GM23338 (cell line): ENCODE results near the gene NGDN. TPM values are rescaled to one million over a fixed set of nuclear protein-coding genes. Genes with fewer than 3 reads are reported as not detected.

Experiments
- ATAC-seq: fragments of 200-7000 bp; cut with Tn5 transposase; 3 replicates; pipeline ENCODE4 v1.9.1; 2020
- DNase-seq: peaks from one replicate; pipeline ENCODE4 v3.0.0-alpha.2; 2015; ENCODE audit warnings: low spot score
- H2AFZ ChIP-seq: fragments of 200-600 bp; sonication (generic); 2 replicates; pipeline ENCODE4 v1.8.0; 2016; ENCODE audit warnings: antibody characterized with exemption, mild to moderate bottlenecking, moderate library complexity
- H3F3A ChIP-seq: fragments of 200-600 bp; sonication (generic); replicated peaks from 2 replicates; pipeline ENCODE4 v1.8.0; 2017; ENCODE audit warnings: antibody characterized with exemption, mixed run types, low read depth
- H3K27ac ChIP-seq: fragments of 200-600 bp; sonication (generic); 2 replicates; pipeline ENCODE4 v1.6.1; 2016; ENCODE audit warnings: low read depth
- H3K27me3 ChIP-seq: fragments of 200-600 bp; sonication (generic); 2 replicates; pipeline ENCODE4 v1.8.0; 2016; ENCODE audit warnings: mild to moderate bottlenecking, mixed run types, moderate library complexity; ENCODE audit not compliant: insufficient read depth
- H3K36me3 ChIP-seq: fragments of 200-600 bp; sonication (generic); 2 replicates; pipeline ENCODE4 v1.8.0; 2016; ENCODE audit warnings: mild to moderate bottlenecking; ENCODE audit not compliant: insufficient read depth
- H3K4me1 ChIP-seq: fragments of 200-600 bp; sonication (generic); 2 replicates; pipeline ENCODE4 v1.8.0; 2016; ENCODE audit warnings: mild to moderate bottlenecking, moderate library complexity; ENCODE audit not compliant: insufficient read depth
- H3K4me2 ChIP-seq: fragments of 200-600 bp; sonication (generic); 2 replicates; pipeline ENCODE4 v1.7.1; 2017; ENCODE audit warnings: mixed run types
- H3K4me3 ChIP-seq: fragments of 200-600 bp; sonication (generic); 2 replicates; pipeline ENCODE4 v1.6.1; 2016; ENCODE audit warnings: mixed run types
- H3K79me2 ChIP-seq: fragments of 200-600 bp; sonication (generic); replicated peaks from 2 replicates; pipeline ENCODE4 v1.8.0; 2017; ENCODE audit warnings: mild to moderate bottlenecking; ENCODE audit not compliant: insufficient read depth
- H3K9me2 ChIP-seq: fragments of 200-600 bp; sonication (generic); 2 replicates; pipeline ENCODE4 v1.8.0; 2017; ENCODE audit not compliant: insufficient read depth
- H4K20me1 ChIP-seq: fragments of 200-600 bp; sonication (generic); replicated peaks from 2 replicates; pipeline ENCODE4 v1.8.0; 2017; ENCODE audit warnings: mild to moderate bottlenecking; ENCODE audit not compliant: insufficient read depth
- H3K27ac Mint-ChIP-seq: 2 replicates; pipeline ENCODE4 v1.8.0; 2020; ENCODE audit warnings: inconsistent platforms, mild to moderate bottlenecking, moderate library complexity, mixed read lengths
- H3K27me3 Mint-ChIP-seq: 3 replicates; pipeline ENCODE4 v1.8.0; 2022; ENCODE audit warnings: low read depth, mild to moderate bottlenecking, moderate library complexity, mixed read lengths, inconsistent platforms; ENCODE audit not compliant: insufficient read depth, poor library complexity
- H3K36me3 Mint-ChIP-seq: 3 replicates; pipeline ENCODE4 v1.8.0; 2021; ENCODE audit warnings: low read depth, mild to moderate bottlenecking, inconsistent platforms, moderate library complexity, mixed read lengths
- H3K4me1 Mint-ChIP-seq: 3 replicates; pipeline ENCODE4 v1.8.0; 2020; ENCODE audit warnings: mild to moderate bottlenecking, inconsistent platforms, mixed read lengths
- H3K4me3 Mint-ChIP-seq: 3 replicates; pipeline ENCODE4 v1.8.0; 2021; ENCODE audit warnings: moderate library complexity, mild to moderate bottlenecking, inconsistent platforms, mixed read lengths
- H3K9me3 Mint-ChIP-seq: 3 replicates; pipeline ENCODE4 v1.8.0; 2020; ENCODE audit warnings: moderate library complexity, mild to moderate bottlenecking, inconsistent platforms, mixed read lengths
- CREB1 ChIP-seq: fragments of 250-450 bp; sonication (Bioruptor Pico); IDR thresholded peaks from 2 replicates; pipeline ENCODE4 v1.5.0; 2020; ENCODE audit warnings: low read depth, mild to moderate bottlenecking, moderate library complexity
- CTCF ChIP-seq, 2 experiments: fragments of 200-600 bp in 1 of 2; sonication (generic) in 1 of 2; conservative IDR thresholded peaks; 2 replicates each; pipeline versions ENCODE4 v1.5.1 to v1.6.1; 2016 to 2017; ENCODE audit warnings: antibody characterized with exemption in 2 of 2, low read depth in 2 of 2, mild to moderate bottlenecking in 2 of 2, moderate library complexity in 1 of 2
- ETS1 ChIP-seq: IDR thresholded peaks from 2 replicates; pipeline ENCODE4 v1.6.1; 2016; ENCODE audit warnings: antibody characterized with exemption
- EZH2 ChIP-seq: fragments of 200-600 bp; sonication (generic); IDR thresholded peaks from one replicate; pipeline ENCODE4 v1.8.0; 2017; ENCODE audit warnings: antibody characterized with exemption, mild to moderate bottlenecking, low read depth; ENCODE audit not compliant: unreplicated experiment
- JUNB ChIP-seq: IDR thresholded peaks from one replicate; pipeline ENCODE4 v1.6.1; 2016; ENCODE audit warnings: antibody characterized with exemption; ENCODE audit not compliant: unreplicated experiment
- POLR2AphosphoS5 ChIP-seq: IDR thresholded peaks from 2 replicates; pipeline ENCODE4 v1.6.1; 2016; ENCODE audit warnings: antibody characterized with exemption, low read depth
- REST ChIP-seq: IDR thresholded peaks from one replicate; pipeline ENCODE4 v1.6.1; 2018; ENCODE audit warnings: antibody characterized with exemption; ENCODE audit not compliant: unreplicated experiment
- STAT1 ChIP-seq: IDR thresholded peaks from one replicate; pipeline ENCODE4 v1.6.1; 2016; ENCODE audit warnings: antibody characterized with exemption; ENCODE audit not compliant: unreplicated experiment
- ZNF114 ChIP-seq: fragments of 250-450 bp; sonication (Bioruptor Pico); IDR thresholded peaks from 2 replicates; pipeline ENCODE4 v1.5.0; 2020; ENCODE audit warnings: mild to moderate bottlenecking, moderate library complexity
- polyA plus RNA-seq: library from polyadenylated mRNA; unstranded; fragments of >200 nt; fragmentation: Nextera tagmentation; extraction: Ambion mirVana; gene quantifications from 2 replicates; pipeline ENCODE4 v1.2.1, GENCODE V29; 2016
- total RNA-seq: library from RNA; depleted of rRNA; stranded (reverse); fragments of >200 nt; shearing (Covaris generic); gene quantifications from 2 replicates; pipeline ENCODE4 v1.2.3, GENCODE V29; 2014

NGDN gene
- total and polyA plus RNA-seq, 2 experiments from 2014 or later = 48.6 to 90.8 TPM

GRCh38 chr14:23482823-23483148 lies 13.3 kb downstream of the NGDN start:
- ATAC-seq = peak; percentile 14
- Histone ChIP-seq H3K4me1 (peaks cover 51% of the 10 kb centered on the region), H3K4me2 (peak overlapping the region; percentile 77), H2AFZ (no peak overlapping the region), H3K79me2 (no peaks in the 10 kb centered on the region), H3K4me3 (peak overlapping the region; percentile 22; the same call in 1 of the 2 replicates), H3K36me3 (no peaks in the 10 kb centered on the region; the same call in 1 of the 2 replicates), H3K27ac (peak overlapping the region; percentile 96), H3F3A (peaks cover 14% of the 10 kb centered on the region; the same call in 1 of the 2 replicates), H4K20me1 (no peaks in the 10 kb centered on the region), H3K9me2 (peaks cover 4% of the 10 kb centered on the region; the same call in 1 of the 2 replicates), H3K27me3 (no peaks in the 10 kb centered on the region)
- Mint-ChIP-seq H3K36me3 (peaks cover 4% of the 10 kb centered on the region; the same call in 2 of the 3 replicates), H3K4me1 (peaks cover 64% of the 10 kb centered on the region), H3K9me3 (no peaks in the 10 kb centered on the region; the same call in 2 of the 3 replicates), H3K27me3 (peaks cover 2% of the 10 kb centered on the region), H3K27ac (peak overlapping the region; percentile 99), H3K4me3 (peak overlapping the region; percentile 58)
- DNase-seq = no peak
- no peak for TF ChIP-seq POLR2AphosphoS5

GRCh38 chr14:23483236-23483854 lies 13.8 kb downstream of the NGDN start:
- DNase-seq (peak; percentile 93), ATAC-seq (peak; percentile 89)
- Mint-ChIP-seq H3K36me3 (peaks cover 2% of the 10 kb centered on the region; the same call in 2 of the 3 replicates), H3K27me3 (peaks cover 2% of the 10 kb centered on the region), H3K27ac (peak overlapping the region; percentile 99), H3K4me3 (peak overlapping the region; percentile 58), H3K4me1 (peaks cover 63% of the 10 kb centered on the region), H3K9me3 (no peaks in the 10 kb centered on the region; the same call in 2 of the 3 replicates)
- Histone ChIP-seq H3K4me2 (peak overlapping the region; percentile 78), H3K4me3 (peak overlapping the region; percentile 43), H3K36me3 (no peaks in the 10 kb centered on the region; the same call in 1 of the 2 replicates), H3K27me3 (no peaks in the 10 kb centered on the region), H3K27ac (peak overlapping the region; percentile 96), H3F3A (peaks cover 12% of the 10 kb centered on the region; the same call in 1 of the 2 replicates), H3K9me2 (peaks cover 4% of the 10 kb centered on the region; the same call in 1 of the 2 replicates), H3K4me1 (peaks cover 51% of the 10 kb centered on the region), H4K20me1 (no peaks in the 10 kb centered on the region), H3K79me2 (no peaks in the 10 kb centered on the region), H2AFZ (no peak overlapping the region)
- 0 out of 2 replicates have a peak, but pooled peaks have one; percentile 19 for TF ChIP-seq POLR2AphosphoS5
- TF ChIP-seq JUNB = no peak
- peak; percentile 79 to 94 for TF ChIP-seq CTCF (conservative IDR thresholded peaks at IDR 0.05; ENCODE audit: low read depth in 2 of 2)
- TF ChIP-seq EZH2 = no peak
- peak; percentile 26; the same call in 1 of the 2 replicates for TF ChIP-seq CREB1 (CRISPR knock-in tag)
- peak; percentile 38 for TF ChIP-seq REST
- no peak for TF ChIP-seq ZNF114 (CRISPR knock-in tag)
- TF ChIP-seq STAT1 = no peak
- TF ChIP-seq ETS1 = no peak
